ENCODE measurements around the gene TBCCD1. TPM values are rescaled to one million over a fixed set of nuclear protein-coding genes. Genes with fewer than 3 reads are reported as not detected.

TBCCD1 gene
- polyA plus RNA-seq, 1 donor (not counting 4 experiments of a cell fraction or from before 2014, with no cell fraction given) = 15.8 TPM

DNA sequence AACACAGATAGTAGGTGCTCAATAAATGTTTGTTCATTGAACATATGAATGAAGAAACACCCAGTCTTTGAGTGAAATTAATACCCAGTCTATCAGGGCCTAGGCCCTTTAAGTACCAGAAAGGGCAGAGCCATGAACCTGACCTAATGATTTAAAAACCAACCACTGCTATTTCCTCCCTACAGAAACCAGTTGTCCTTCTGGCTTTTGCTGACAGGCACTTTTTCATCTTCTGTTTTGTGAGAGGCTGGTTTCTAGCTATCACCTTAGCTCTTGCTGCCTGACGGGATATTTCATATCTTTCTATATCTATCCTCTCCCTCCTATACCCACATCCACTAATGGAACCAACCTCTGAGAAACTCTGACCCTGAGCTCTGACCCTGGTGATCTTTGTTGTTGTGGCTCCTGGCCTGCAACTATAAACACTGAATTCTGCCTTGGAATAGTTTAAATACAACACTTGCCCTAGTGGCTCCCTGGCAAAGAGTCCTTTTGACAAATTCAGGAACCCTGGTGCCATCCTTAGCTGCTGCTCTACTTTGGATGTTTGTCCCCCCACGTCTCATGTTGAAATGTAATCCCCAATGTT lies 41.6 kb upstream of the TBCCD1 start:
- no peak for FAIRE-seq
- no peaks in the 10 kb centered on the region for H3K27me3 ChIP-seq (ENCODE audit: control insufficient read depth, extremely low read depth, insufficient read depth, low read length)
- dilution Hi-C loops (cut with MboI; ENCODE audit: extremely low pct_ligation_motif_present, low sequenced_read_pairs) = no loop called here
- DNase-seq (ENCODE audit: low read depth, low spot score) = no peak
- no peak overlapping the region for H3K4me2 ChIP-seq (ENCODE audit: control insufficient read depth, extremely low read depth, insufficient read depth, low read depth, low read length)
- no peaks in the 10 kb centered on the region for H3K9me1 ChIP-seq (ENCODE audit: control insufficient read depth, extremely low read depth, insufficient read depth, low read length)
- no peak overlapping the region for H3K4me3 ChIP-seq (ENCODE audit: control insufficient read depth in 2 of 3, extremely low read depth in 1 of 3, insufficient read depth in 2 of 3, low read depth in 1 of 3, low read length in 3 of 3)
- H3K79me2 ChIP-seq (ENCODE audit: control insufficient read depth, insufficient read depth, low read length) = no peaks in the 10 kb centered on the region
- no peak overlapping the region for H3K27ac ChIP-seq (ENCODE audit: control insufficient read depth, insufficient read depth, low read length)
- peaks cover 15% of the 10 kb centered on the region for H3K4me1 ChIP-seq (ENCODE audit: control insufficient read depth, extremely low read depth, insufficient read depth, low read length)
- H3K9ac ChIP-seq (ENCODE audit: control insufficient read depth, extremely low read depth, insufficient read depth, low read length) = no peak overlapping the region
- TF ChIP-seq, protein P1, sequence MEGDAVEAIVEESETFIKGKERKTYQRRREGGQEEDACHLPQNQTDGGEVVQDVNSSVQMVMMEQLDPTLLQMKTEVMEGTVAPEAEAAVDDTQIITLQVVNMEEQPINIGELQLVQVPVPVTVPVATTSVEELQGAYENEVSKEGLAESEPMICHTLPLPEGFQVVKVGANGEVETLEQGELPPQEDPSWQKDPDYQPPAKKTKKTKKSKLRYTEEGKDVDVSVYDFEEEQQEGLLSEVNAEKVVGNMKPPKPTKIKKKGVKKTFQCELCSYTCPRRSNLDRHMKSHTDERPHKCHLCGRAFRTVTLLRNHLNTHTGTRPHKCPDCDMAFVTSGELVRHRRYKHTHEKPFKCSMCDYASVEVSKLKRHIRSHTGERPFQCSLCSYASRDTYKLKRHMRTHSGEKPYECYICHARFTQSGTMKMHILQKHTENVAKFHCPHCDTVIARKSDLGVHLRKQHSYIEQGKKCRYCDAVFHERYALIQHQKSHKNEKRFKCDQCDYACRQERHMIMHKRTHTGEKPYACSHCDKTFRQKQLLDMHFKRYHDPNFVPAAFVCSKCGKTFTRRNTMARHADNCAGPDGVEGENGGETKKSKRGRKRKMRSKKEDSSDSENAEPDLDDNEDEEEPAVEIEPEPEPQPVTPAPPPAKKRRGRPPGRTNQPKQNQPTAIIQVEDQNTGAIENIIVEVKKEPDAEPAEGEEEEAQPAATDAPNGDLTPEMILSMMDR (optimal IDR thresholded peaks at IDR 0.05 in 1 of 3, IDR thresholded peaks at IDR 0.05 in 1 of 3, conservative IDR thresholded peaks at IDR 0.05 in 1 of 3; ENCODE audit: extremely low read depth in 1 of 3, insufficient read depth in 2 of 3, low read length in 3 of 3) = no peak
- no peak for TF ChIP-seq EZH2 (IDR thresholded peaks at IDR 0.05; ENCODE audit: low read length)
- no peaks in the 10 kb centered on the region for H3K9me3 ChIP-seq (ENCODE audit: control insufficient read depth, low read depth, low read length)
- H2AFZ ChIP-seq (ENCODE audit: control insufficient read depth, low read length) = no peak overlapping the region
- H3K36me3 ChIP-seq (ENCODE audit: control insufficient read depth in 2 of 2, extremely low read depth in 1 of 2, insufficient read depth in 2 of 2, low read length in 2 of 2) = no peaks in the 10 kb centered on the region
- H4K20me1 ChIP-seq (ENCODE audit: control insufficient read depth, extremely low read depth, insufficient read depth, low read length) = no peaks in the 10 kb centered on the region

DNA sequence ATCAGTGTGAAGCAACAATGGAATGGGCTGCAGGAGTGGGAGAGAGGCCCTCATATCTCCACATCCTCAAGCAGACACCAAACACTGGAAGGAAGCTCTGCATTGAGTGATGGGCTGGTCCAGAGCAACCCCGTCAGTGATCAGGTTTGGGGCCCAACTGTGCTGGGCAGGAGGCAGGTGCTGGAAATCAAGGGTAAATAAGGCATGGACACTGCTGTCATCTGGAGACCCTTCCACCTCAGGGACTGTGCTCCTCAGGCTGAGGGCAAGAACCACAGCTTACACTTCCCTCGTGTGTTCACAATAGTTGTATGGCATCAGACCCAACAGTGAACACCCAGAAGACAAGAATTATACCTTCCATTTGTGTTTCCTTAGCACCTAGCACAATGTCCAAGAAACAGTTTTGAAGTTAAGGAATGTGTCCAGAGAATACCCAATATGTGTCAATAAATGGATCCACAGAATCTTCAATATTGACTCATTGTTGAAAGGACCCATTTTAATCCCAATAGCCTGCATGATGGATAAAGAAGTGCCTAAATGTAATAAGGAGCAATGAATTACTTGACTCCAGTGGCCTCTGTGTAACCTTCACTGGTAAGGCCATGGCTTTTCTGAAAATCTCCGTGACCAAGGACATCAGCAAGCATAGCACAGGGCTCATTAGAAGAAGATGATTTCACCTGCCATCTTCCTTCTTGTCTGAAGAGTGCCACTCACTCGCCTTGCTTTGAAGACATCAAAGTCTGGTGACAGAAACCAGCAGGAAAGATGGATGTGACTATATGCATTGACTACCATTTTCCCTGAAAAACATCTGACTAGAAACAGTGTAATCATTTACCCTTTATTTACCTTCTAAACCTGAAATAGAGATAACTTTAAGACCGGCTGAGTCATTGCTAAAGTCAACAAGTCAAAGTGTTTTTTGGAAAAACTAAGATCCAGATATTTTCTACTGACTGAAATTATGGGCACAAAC lies 38.7 kb upstream of the TBCCD1 start:
- Histone ChIP-seq H3K9me3 (ENCODE audit: control insufficient read depth, low read depth, low read length) (no peaks in the 10 kb centered on the region), H3K27me3 (ENCODE audit: control insufficient read depth, extremely low read depth, insufficient read depth, low read length) (no peaks in the 10 kb centered on the region), H3K4me1 (ENCODE audit: control insufficient read depth, extremely low read depth, insufficient read depth, low read length) (peaks cover 15% of the 10 kb centered on the region), H3K27ac (ENCODE audit: control insufficient read depth, insufficient read depth, low read length) (no peak overlapping the region), H2AFZ (ENCODE audit: control insufficient read depth, low read length) (no peak overlapping the region), H3K9me1 (ENCODE audit: control insufficient read depth, extremely low read depth, insufficient read depth, low read length) (no peaks in the 10 kb centered on the region), H3K36me3 (ENCODE audit: control insufficient read depth in 2 of 2, extremely low read depth in 1 of 2, insufficient read depth in 2 of 2, low read length in 2 of 2) (no peaks in the 10 kb centered on the region), H3K9ac (ENCODE audit: control insufficient read depth, extremely low read depth, insufficient read depth, low read length) (no peak overlapping the region), H3K4me2 (ENCODE audit: control insufficient read depth, extremely low read depth, insufficient read depth, low read depth, low read length) (no peak overlapping the region), H3K79me2 (ENCODE audit: control insufficient read depth, insufficient read depth, low read length) (no peaks in the 10 kb centered on the region), H3K4me3 (ENCODE audit: control insufficient read depth in 2 of 3, extremely low read depth in 1 of 3, insufficient read depth in 2 of 3, low read depth in 1 of 3, low read length in 3 of 3) (no peak overlapping the region), H4K20me1 (ENCODE audit: control insufficient read depth, extremely low read depth, insufficient read depth, low read length) (no peaks in the 10 kb centered on the region)
- TF ChIP-seq, protein P1 (optimal IDR thresholded peaks at IDR 0.05 in 1 of 3, IDR thresholded peaks at IDR 0.05 in 1 of 3, conservative IDR thresholded peaks at IDR 0.05 in 1 of 3; ENCODE audit: extremely low read depth in 1 of 3, insufficient read depth in 2 of 3, low read length in 3 of 3) = no peak
- TF ChIP-seq EZH2 (IDR thresholded peaks at IDR 0.05; ENCODE audit: low read length) = no peak
- DNase-seq (ENCODE audit: low read depth, low spot score) (no peak), FAIRE-seq (no peak)
- dilution Hi-C loops (cut with MboI; ENCODE audit: extremely low pct_ligation_motif_present, low sequenced_read_pairs) = no loop called here
